ENCODE measurements around the gene USPL1. TPM values are rescaled to one million over a fixed set of nuclear protein-coding genes. Genes with fewer than 3 reads are reported as not detected.
A peak's percentile ranks its signal among the peaks of the same experiment; 100 is the strongest.

Gene USPL1
- total and polyA plus RNA-seq, 11 donors = 4.5 to 14.3 (median 10.1) TPM

GRCh38 chr13:30690282-30691188 lies 72.8 kb downstream of the USPL1 start:
- Histone ChIP-seq H3K4me3 (peak overlapping the region in 11 of 12 donors; percentile 2 to 61 (median 47)), H3K36me3 (no peaks in the 10 kb centered on the region), H3K27ac (peak overlapping the region; percentile 46 to 83 (median 62)), H3K4me1 (peaks cover 0 to 18% (median 4%) of the 10 kb centered on the region in 12 donors), H3K27me3 (no peaks in the 10 kb centered on the region), H3K9me3 (peaks cover 0 to 13% (median 0%) of the 10 kb centered on the region in 12 donors)
- TF ChIP-seq, protein P1, sequence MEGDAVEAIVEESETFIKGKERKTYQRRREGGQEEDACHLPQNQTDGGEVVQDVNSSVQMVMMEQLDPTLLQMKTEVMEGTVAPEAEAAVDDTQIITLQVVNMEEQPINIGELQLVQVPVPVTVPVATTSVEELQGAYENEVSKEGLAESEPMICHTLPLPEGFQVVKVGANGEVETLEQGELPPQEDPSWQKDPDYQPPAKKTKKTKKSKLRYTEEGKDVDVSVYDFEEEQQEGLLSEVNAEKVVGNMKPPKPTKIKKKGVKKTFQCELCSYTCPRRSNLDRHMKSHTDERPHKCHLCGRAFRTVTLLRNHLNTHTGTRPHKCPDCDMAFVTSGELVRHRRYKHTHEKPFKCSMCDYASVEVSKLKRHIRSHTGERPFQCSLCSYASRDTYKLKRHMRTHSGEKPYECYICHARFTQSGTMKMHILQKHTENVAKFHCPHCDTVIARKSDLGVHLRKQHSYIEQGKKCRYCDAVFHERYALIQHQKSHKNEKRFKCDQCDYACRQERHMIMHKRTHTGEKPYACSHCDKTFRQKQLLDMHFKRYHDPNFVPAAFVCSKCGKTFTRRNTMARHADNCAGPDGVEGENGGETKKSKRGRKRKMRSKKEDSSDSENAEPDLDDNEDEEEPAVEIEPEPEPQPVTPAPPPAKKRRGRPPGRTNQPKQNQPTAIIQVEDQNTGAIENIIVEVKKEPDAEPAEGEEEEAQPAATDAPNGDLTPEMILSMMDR (IDR thresholded peaks at IDR 0.05) = no peak
- no peak for TF ChIP-seq POLR2A (IDR thresholded peaks at IDR 0.05)
- 38 to 52% (median 47%) methylated on average over 20 to 21 of the region's 21 CpGs for WGBS, 4 donors
- DNase-seq (peak; percentile 55 to 82 (median 73)), ATAC-seq (peak; percentile 83 to 94 (median 92))
- intact Hi-C loops (cut with DNase I) = no loop called here

DNA sequence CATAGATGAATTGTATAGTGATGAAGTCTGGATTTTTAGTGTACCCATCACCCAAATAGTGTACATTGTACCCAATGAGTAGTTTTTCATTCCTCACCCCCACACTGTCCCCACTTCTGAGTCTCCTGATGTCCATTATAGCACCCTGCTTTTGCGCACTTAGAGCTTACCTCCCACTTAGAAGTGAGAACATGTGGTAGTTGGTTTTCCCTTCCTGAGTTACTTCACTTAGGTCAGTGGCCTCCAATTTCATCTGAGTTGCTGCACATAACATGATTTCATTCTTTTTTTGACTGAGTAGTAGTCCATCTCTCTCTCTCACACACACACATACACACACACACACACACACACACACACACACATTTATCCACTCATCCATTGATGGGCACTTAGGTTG lies 74.4 kb downstream of the USPL1 start:
- H3K36me3 ChIP-seq = no peaks in the 10 kb centered on the region
- 91 to 98% (median 96%) methylated on average over 1 of the region's 1 CpG for WGBS, 4 donors
- H3K27ac ChIP-seq = no peak overlapping the region
- DNase-seq (no peak), ATAC-seq (no peak)
- peaks cover 0 to 13% (median 0%) of the 10 kb centered on the region in 12 donors for H3K9me3 ChIP-seq
- intact Hi-C loops (cut with DNase I) = no loop called here
- H3K4me1 ChIP-seq = peaks cover 0 to 34% (median 5%) of the 10 kb centered on the region in 12 donors
- H3K27me3 ChIP-seq = no peaks in the 10 kb centered on the region
- TF ChIP-seq, protein P1 (IDR thresholded peaks at IDR 0.05) = no peak
- TF ChIP-seq POLR2A (IDR thresholded peaks at IDR 0.05) = no peak
- no peak overlapping the region for H3K4me3 ChIP-seq

GRCh38 chr13:30696278-30697176 lies 78.8 kb downstream of the USPL1 start:
- Histone ChIP-seq H3K27ac (peak overlapping the region in 1 of 12 donors; percentile 39), H3K36me3 (no peaks in the 10 kb centered on the region), H3K27me3 (no peaks in the 10 kb centered on the region), H3K9me3 (no peaks in the 10 kb centered on the region), H3K4me1 (peaks cover 0 to 32% (median 8%) of the 10 kb centered on the region in 12 donors), H3K4me3 (no peak overlapping the region)
- TF ChIP-seq, protein P1 (IDR thresholded peaks at IDR 0.05) = no peak
- no peak for TF ChIP-seq POLR2A (IDR thresholded peaks at IDR 0.05)
- ATAC-seq (peak; percentile 74 to 89 (median 80)), DNase-seq (peak; percentile 39 to 77 (median 55))
- WGBS, 4 donors = 43 to 56% (median 47%) methylated on average over 11 of the region's 11 CpGs
- intact Hi-C loops (cut with DNase I) = no loop called here
